SJCRH30 (cell line): Measurements from ENCODE around the gene ABCB8. TPM values are rescaled to one million over a fixed set of nuclear protein-coding genes. Genes with fewer than 3 reads are reported as not detected.

Experiments
- DNase-seq, 2 experiments: peaks; one replicate each; pipeline ENCODE4 v3.0.0-alpha.2; 2015 to 2020
- H3K27ac ChIP-seq: fragments of 250-450 bp; sonication (Bioruptor Pico); 2 replicates; pipeline ENCODE4 v1.5.1; 2020; ENCODE audit warnings: mild to moderate bottlenecking, moderate library complexity
- H3K27me3 ChIP-seq: fragments of 250-450 bp; sonication (Bioruptor Pico); 2 replicates; pipeline ENCODE4 v1.5.1; 2020; ENCODE audit warnings: mild to moderate bottlenecking, moderate library complexity
- H3K36me3 ChIP-seq: fragments of 250-450 bp; sonication (Bioruptor Pico); 2 replicates; pipeline ENCODE4 v1.5.1; 2020; ENCODE audit warnings: mild to moderate bottlenecking, moderate library complexity
- H3K4me1 ChIP-seq: fragments of 250-450 bp; sonication (Bioruptor Pico); 2 replicates; pipeline ENCODE4 v1.5.1; 2020; ENCODE audit warnings: mild to moderate bottlenecking, moderate library complexity
- H3K4me3 ChIP-seq: fragments of 250-450 bp; sonication (Bioruptor Pico); 2 replicates; pipeline ENCODE4 v1.5.1; 2020; ENCODE audit warnings: mild to moderate bottlenecking, moderate library complexity
- H3K9me3 ChIP-seq: fragments of 250-450 bp; sonication (Bioruptor Pico); replicated peaks from 2 replicates; pipeline ENCODE4 v1.5.1; 2020; ENCODE audit warnings: mild to moderate bottlenecking, moderate library complexity
- total RNA-seq: library from RNA; depleted of rRNA; stranded (reverse); fragments of >200 nt; shearing (Covaris generic); gene quantifications from 2 replicates; pipeline ENCODE4 v1.2.3, GENCODE V29; 2014

ABCB8 gene
- total RNA-seq, 1 experiment from 2014 or later = 20.8 TPM

- peak; percentile 93 to 95 for DNase-seq
- no peaks in the 10 kb centered on the region for H3K9me3 ChIP-seq
- peak overlapping the region; percentile 5; the same call in 1 of the 2 replicates for H3K27ac ChIP-seq
- no peaks in the 10 kb centered on the region for H3K27me3 ChIP-seq
- H3K4me3 ChIP-seq = no peak overlapping the region
- H3K36me3 ChIP-seq = no peaks in the 10 kb centered on the region
- peaks cover 51% of the 10 kb centered on the region for H3K4me1 ChIP-seq
These were observed 18.6 kb downstream of the ABCB8 start for GRCh38 chr7:151046603-151047573.

- Histone ChIP-seq H3K27ac (peak within 1 kb of the TSS; percentile 10; the same call in 1 of the 2 replicates), H3K36me3 (no peaks in the 10 kb centered on the region), H3K4me3 (peak within 1 kb of the TSS; percentile 6; the same call in 1 of the 2 replicates), H3K27me3 (no peaks in the 10 kb centered on the region), H3K4me1 (peaks cover 51% of the 10 kb centered on the region), H3K9me3 (no peaks in the 10 kb centered on the region)
- peak; percentile 81 to 87 for DNase-seq
These were observed 19.9 kb downstream of the ABCB8 start, which contains the start of gene ASIC3 for GRCh38 chr7:151047976-151048815. ASIC3 (plus strand) TSS chr7:151048531; CDS start chr7:151048886, 355 bp downstream.

DNA sequence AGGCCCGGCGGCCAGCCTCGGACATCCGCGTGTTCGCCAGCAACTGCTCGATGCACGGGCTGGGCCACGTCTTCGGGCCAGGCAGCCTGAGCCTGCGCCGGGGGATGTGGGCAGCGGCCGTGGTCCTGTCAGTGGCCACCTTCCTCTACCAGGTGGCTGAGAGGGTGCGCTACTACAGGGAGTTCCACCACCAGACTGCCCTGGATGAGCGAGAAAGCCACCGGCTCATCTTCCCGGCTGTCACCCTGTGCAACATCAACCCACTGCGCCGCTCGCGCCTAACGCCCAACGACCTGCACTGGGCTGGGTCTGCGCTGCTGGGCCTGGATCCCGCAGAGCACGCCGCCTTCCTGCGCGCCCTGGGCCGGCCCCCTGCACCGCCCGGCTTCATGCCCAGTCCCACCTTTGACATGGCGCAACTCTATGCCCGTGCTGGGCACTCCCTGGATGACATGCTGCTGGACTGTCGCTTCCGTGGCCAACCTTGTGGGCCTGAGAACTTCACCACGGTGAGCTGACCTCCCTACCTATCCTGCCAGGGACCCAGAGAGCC lies 20.7 kb downstream of the ABCB8 start:
- Histone ChIP-seq H3K9me3 (no peaks in the 10 kb centered on the region), H3K27ac (peak overlapping the region; percentile 10; the same call in 1 of the 2 replicates), H3K27me3 (no peaks in the 10 kb centered on the region), H3K4me3 (0 out of 2 replicates have a peak overlapping the region, but pooled peaks have one; percentile 6), H3K36me3 (no peaks in the 10 kb centered on the region), H3K4me1 (peaks cover 51% of the 10 kb centered on the region)
- DNase-seq = no peak

GRCh38 chr7:151051108-151051507 lies 22.9 kb downstream of the ABCB8 start:
- H3K4me3 ChIP-seq = no peak overlapping the region
- no peak for DNase-seq

DNA sequence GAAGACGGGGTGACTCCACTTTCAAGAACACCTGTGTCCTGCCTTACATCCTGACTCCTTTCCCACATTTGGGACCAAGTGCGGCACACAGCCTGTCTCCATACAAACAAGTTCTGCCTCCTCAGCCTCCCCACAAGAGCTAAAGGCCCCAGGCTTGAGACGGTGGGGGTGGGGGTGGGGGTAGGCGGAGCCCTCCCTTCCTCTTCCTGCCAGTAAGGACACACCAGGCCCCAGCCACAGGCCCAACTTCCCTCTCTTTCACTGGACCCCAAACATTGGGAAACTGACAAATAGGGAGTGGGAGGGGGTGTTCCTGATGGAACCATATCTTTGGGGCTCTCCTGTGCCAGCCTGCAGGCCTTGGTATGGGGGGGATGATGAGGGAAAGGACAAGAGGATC lies 24.8 kb downstream of the ABCB8 start:
- H3K4me1 ChIP-seq = peaks cover 18% of the 10 kb centered on the region
- H3K36me3 ChIP-seq = no peaks in the 10 kb centered on the region
- H3K27ac ChIP-seq = no peak overlapping the region
- H3K4me3 ChIP-seq = no peak overlapping the region
- no peaks in the 10 kb centered on the region for H3K9me3 ChIP-seq
- DNase-seq = no peak
- no peaks in the 10 kb centered on the region for H3K27me3 ChIP-seq

More at GRCh38 chr7:151051108-151051507, 22.9 kb downstream of the ABCB8 start:
- Histone ChIP-seq H3K27me3 (no peaks in the 10 kb centered on the region), H3K9me3 (no peaks in the 10 kb centered on the region), H3K27ac (no peak overlapping the region), H3K4me1 (peaks cover 36% of the 10 kb centered on the region), H3K36me3 (no peaks in the 10 kb centered on the region)

DNA sequence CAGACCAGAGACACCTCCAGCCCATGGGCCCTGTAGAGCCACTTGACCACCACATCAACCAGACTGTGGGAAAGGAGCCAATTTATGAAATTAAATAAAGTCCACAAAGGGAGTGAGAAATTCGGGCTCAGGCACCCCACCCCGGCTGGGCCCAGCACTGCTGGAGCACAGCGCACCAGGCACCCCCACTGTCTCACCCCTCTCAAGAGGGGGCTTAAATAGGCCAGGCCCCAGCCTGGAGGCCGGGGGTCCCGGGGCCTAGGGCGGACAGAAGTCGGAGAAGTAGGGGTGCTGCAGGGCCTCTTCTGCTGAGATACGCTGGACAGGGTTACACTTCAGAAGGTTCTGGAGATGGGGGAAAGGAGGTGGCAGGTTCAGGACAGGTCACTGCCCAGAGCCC lies 25.5 kb downstream of the ABCB8 start:
- H3K9me3 ChIP-seq = no peaks in the 10 kb centered on the region
- H3K4me3 ChIP-seq = no peak overlapping the region
- peaks cover 11% of the 10 kb centered on the region; the same call in 1 of the 2 replicates for H3K4me1 ChIP-seq
- no peaks in the 10 kb centered on the region for H3K27me3 ChIP-seq
- H3K27ac ChIP-seq = no peak overlapping the region
- no peak for DNase-seq
- no peaks in the 10 kb centered on the region for H3K36me3 ChIP-seq

DNA sequence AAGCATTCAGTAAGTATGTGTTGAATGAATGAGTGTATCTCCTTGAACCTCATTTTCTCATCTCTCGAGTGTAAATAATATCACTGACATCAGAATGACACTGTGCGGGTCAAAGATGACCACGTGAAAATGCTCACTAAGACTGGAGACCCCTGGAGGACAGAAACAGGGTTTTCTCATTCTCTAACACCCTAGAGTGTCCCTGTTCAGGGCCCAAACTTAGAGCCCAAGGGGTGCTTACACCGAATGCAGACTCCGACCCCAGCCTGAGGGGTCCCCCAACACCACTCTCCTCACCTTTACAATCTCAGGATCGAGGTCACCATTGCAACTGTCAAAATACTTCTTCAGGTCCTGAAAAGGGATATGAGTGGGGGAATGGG lies 28.0 kb downstream of the ABCB8 start:
- H3K4me3 ChIP-seq = no peak overlapping the region
- no peak for DNase-seq
- no peaks in the 10 kb centered on the region for H3K36me3 ChIP-seq
- peaks cover 5% of the 10 kb centered on the region; the same call in 1 of the 2 replicates for H3K4me1 ChIP-seq
- H3K27me3 ChIP-seq = no peaks in the 10 kb centered on the region
- H3K9me3 ChIP-seq = no peaks in the 10 kb centered on the region
- no peak overlapping the region for H3K27ac ChIP-seq

GRCh38 chr7:151056666-151057505 lies 28.6 kb downstream of the ABCB8 start:
- H3K9me3 ChIP-seq = no peaks in the 10 kb centered on the region
- peak overlapping the region; percentile 68 for H3K4me3 ChIP-seq
- no peaks in the 10 kb centered on the region for H3K27me3 ChIP-seq
- no peaks in the 10 kb centered on the region for H3K36me3 ChIP-seq
- DNase-seq = no peak
- H3K27ac ChIP-seq = no peak overlapping the region; the same call in 1 of the 2 replicates
- H3K4me1 ChIP-seq = peaks cover 5% of the 10 kb centered on the region; the same call in 1 of the 2 replicates

DNA sequence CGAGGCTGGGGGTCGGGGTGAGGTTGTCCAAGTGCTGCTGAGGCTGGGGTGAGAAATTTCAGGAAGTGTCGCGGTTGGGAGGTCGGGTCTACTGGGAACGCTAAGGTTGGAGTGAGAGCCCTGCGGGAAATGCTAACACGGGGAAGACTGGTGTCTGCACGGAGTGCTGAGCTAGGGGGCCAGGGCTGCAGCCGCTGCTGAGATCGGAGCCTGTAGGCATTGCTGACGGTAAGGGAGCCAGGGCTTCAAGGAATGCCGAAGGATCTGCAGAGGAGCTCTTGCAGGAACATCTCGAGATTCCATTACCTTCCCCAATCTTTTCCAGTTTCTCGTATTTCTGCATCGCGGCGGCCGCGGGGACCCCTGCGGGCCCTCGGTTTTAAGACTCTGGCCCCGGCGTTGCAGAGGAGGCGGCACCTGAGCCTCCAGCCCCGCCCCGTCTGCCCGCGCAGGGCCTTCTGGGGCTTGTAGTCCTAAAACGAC lies 29.3 kb downstream of the ABCB8 start, which contains the start of gene CDK5:
Gene CDK5 (minus strand): TSS at position 392 of the 483 bp plus-strand sequence. CDS start 49 bp downstream, at position 343.
- H3K9me3 ChIP-seq = no peaks in the 10 kb centered on the region
- peak within 1 kb of the TSS; percentile 68 for H3K4me3 ChIP-seq
- peak within 1 kb of the TSS; percentile 96 for H3K27ac ChIP-seq
- H3K27me3 ChIP-seq = no peaks in the 10 kb centered on the region
- DNase-seq = peak in 1 of 2 experiments; percentile 71
- H3K36me3 ChIP-seq = no peaks in the 10 kb centered on the region
- H3K4me1 ChIP-seq = peaks cover 5% of the 10 kb centered on the region; the same call in 1 of the 2 replicates

DNA sequence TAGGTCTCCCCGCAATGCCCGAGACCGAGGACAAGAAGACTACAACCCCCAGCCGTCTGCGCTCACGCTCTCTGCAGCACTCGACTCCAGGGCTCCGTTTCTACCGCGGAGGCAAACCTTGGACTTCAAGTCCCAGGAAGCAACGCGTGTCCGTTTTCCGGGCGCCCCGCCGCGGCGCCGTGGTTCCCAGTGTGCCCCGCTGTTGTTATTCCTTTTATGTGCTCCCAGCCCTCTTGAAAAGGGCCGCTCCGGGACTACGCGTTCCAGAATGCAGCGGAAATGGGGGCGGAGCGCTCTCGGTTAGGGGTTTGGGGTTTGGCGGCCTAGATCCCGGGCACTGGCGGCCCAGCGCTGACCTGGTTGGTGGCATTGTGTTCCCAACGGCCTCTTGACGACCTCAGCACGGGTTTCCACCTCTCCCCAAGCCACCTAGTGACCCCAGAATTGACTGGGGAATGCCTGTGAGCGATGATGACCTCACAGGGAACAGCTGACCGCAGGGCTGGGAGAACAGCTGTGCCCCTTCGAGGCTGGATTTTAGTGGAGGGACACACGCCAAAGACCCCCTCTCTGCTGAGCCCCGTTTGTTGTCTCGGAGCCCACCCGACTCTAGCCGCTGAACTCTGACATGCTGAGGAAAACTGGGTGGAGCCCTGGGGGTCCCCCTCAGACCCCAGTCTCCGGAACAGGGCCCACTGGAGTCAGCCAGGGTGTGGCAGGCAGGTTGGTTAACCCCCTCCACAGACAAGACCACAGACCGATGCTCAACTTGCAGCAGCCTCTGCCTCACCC lies 29.9 kb downstream of the ABCB8 start:
- Histone ChIP-seq H3K27ac (peak overlapping the region; percentile 96), H3K4me3 (peak overlapping the region; percentile 68), H3K9me3 (no peaks in the 10 kb centered on the region), H3K4me1 (peaks cover 5% of the 10 kb centered on the region; the same call in 1 of the 2 replicates), H3K27me3 (no peaks in the 10 kb centered on the region), H3K36me3 (no peaks in the 10 kb centered on the region)
- peak; percentile 99 to 100 for DNase-seq

DNA sequence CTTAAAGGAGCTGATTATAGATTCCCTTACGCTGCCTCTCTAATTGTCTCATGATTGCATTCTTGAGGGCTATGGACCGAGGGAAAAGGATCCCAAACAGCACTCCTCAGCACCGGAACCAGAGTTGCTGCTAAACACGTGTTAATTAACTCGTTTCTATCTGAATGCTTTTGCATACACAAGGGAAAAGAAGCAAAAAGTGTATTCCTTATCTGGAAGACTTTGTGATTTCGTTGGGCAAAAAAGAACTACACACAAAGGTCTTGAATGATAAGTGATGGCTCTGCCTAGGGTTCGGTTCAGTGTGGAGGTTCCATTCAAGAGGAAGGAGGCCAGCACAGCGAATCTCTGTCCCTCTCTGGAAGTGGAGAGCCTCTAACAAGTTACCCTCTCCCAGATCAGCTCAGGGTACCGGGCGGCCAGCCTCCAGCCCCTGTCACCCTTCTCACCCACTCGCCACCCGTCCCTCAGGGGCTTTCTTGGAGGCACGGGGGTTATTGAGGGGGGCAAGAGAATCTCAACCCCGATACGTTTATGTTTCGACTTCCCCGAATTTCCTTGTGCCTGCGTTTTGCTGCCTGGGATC lies 30.6 kb downstream of the ABCB8 start:
- peak overlapping the region; percentile 96 for H3K27ac ChIP-seq
- no peaks in the 10 kb centered on the region for H3K27me3 ChIP-seq
- peak in 1 of 2 experiments; percentile 57 for DNase-seq
- no peaks in the 10 kb centered on the region for H3K9me3 ChIP-seq
- peaks cover 5% of the 10 kb centered on the region; the same call in 1 of the 2 replicates for H3K4me1 ChIP-seq
- peaks cover 2% of the 10 kb centered on the region; the same call in 1 of the 2 replicates for H3K36me3 ChIP-seq
- peak overlapping the region; percentile 68 for H3K4me3 ChIP-seq

DNA sequence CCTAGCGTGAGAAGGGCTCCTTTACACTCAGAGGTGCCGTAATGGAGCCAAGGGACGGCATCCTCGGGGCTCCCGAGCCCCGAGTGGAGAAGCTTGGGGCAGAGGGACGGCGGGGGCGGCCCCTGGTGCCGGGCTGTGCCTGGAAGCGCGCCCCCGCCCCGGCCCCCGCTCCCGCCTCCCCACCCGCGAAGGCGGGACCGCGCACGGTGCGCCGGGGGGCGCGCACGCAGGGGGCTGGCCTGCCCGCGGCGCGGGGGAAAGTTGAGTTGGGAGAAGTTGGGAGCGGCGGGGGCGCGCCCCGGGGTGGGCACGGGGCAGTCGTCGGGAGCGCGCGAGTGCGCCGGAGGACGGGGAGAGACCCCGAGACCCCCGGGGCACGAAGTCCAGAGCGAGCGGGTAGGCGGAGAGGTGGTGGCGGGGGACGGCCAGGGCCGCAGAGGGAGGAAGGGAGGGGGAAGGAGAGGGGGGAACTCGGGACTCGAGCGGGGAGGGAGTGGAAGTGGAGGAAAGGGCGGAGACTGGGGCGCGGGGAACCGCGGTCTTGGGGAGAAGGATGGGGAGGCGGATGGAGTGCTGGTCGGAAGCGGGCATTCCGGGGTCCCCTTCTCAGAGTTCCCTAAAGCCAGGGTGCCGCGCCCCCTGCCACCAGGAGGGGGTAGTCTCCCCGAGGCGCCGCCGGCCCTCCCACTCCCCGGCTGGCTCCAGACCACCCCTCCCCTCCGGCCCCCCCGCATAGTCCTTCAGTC lies 31.3 kb downstream of the ABCB8 start, which contains the start of gene SLC4A2:
Gene SLC4A2 (plus strand): TSS at position 223 of the 746 bp plus-strand sequence. CDS start 2,399 bp downstream, outside the sequence.
- Histone ChIP-seq H3K27ac (peak within 1 kb of the TSS; percentile 96), H3K36me3 (peaks cover 4% of the 10 kb centered on the region), H3K4me1 (peaks cover 5% of the 10 kb centered on the region; the same call in 1 of the 2 replicates), H3K4me3 (peak within 1 kb of the TSS; percentile 68), H3K9me3 (no peaks in the 10 kb centered on the region), H3K27me3 (no peaks in the 10 kb centered on the region)
- DNase-seq = peak; percentile 83 to 86
